ENCODE data around the gene GSTA4.
"Not testable (repeated sequence)": the region's sequence is repeated elsewhere in the genome, so short reads cannot be mapped to it uniquely, and the experiment has no call there.

GSTA4 gene

GRCh38 chr6:52969359-52969758 lies 25.7 kb downstream of the GSTA4 start:
- DNase-seq: no peak

- no peak for DNase-seq
Observed at GRCh38 chr6:52966101-52966500, 29.0 kb downstream of the GSTA4 start.

- DNase-seq: no peak
Observed at GRCh38 chr6:52965380-52965779, 29.7 kb downstream of the GSTA4 start.

GRCh38 chr6:52964318-52964717 lies 30.8 kb downstream of the GSTA4 start:
- no peak for DNase-seq

GRCh38 chr6:52962701-52963100 lies 32.4 kb downstream of the GSTA4 start:
- no peak for DNase-seq

GRCh38 chr6:52961022-52961421 lies 34.1 kb downstream of the GSTA4 start:
- not testable (repeated sequence) for DNase-seq

GRCh38 chr6:52960211-52960610 lies 34.9 kb downstream of the GSTA4 start:
- not testable (repeated sequence) for DNase-seq

GRCh38 chr6:52958546-52959255 lies 36.4 kb downstream of the GSTA4 start:
- DNase-seq: no peak

- DNase-seq: no peak
Observed at GRCh38 chr6:52955871-52956270, 39.2 kb downstream of the GSTA4 start.

GRCh38 chr6:52953911-52954839 lies 40.9 kb downstream of the GSTA4 start:
- DNase-seq: peak; percentile 6

- no peak for DNase-seq
Observed at GRCh38 chr6:52946306-52946705, 48.8 kb downstream of the GSTA4 start.

- DNase-seq: not testable (repeated sequence)
Observed at GRCh38 chr6:52942821-52943220, 52.3 kb downstream of the GSTA4 start.

- DNase-seq: no peak
Observed at GRCh38 chr6:52942221-52942620, 52.9 kb downstream of the GSTA4 start.

GRCh38 chr6:52937908-52938307 lies 57.2 kb downstream of the GSTA4 start:
- DNase-seq: no peak

GRCh38 chr6:52933778-52934177 lies 61.3 kb downstream of the GSTA4 start:
- no peak for DNase-seq

GRCh38 chr6:52931351-52931750 lies 63.7 kb downstream of the GSTA4 start:
- no peak for DNase-seq

- no peak for DNase-seq
Observed at GRCh38 chr6:52929321-52930164, 65.5 kb downstream of the GSTA4 start.
